ENCODE data around the gene FAIM.

FAIM gene

GRCh38 chr3:138681463-138682220 is 73.1 kb downstream of the FAIM start:
- Histone ChIP-seq H3K36me3 (ENCODE audit: insufficient read depth, low read length) (peaks cover 44% of the 10 kb centered on the region), H3K9ac (ENCODE audit: low read depth, low read length) (no peak overlapping the region), H3K9me3 (ENCODE audit: insufficient read depth, low read depth, low read length) (peaks cover 4% of the 10 kb centered on the region; the same call in 1 of the 2 replicates), H3K4me1 (ENCODE audit: insufficient read depth, low read length) (no peaks in the 10 kb centered on the region), H3K27me3 (ENCODE audit: insufficient read depth, low read length) (no peaks in the 10 kb centered on the region), H3K4me3 (ENCODE audit: low read length) (no peak overlapping the region), H3K27ac (ENCODE audit: low read depth, low read length) (no peak overlapping the region)
- 95% methylated on average over 5 of the region's 5 CpGs for WGBS

GRCh38 chr3:138682648-138683047 is 74.1 kb downstream of the FAIM start:
- H3K27me3 ChIP-seq (ENCODE audit: insufficient read depth, low read length) = no peaks in the 10 kb centered on the region
- no peaks in the 10 kb centered on the region for H3K9me3 ChIP-seq (ENCODE audit: insufficient read depth, low read depth, low read length)
- H3K36me3 ChIP-seq (ENCODE audit: insufficient read depth, low read length) = peaks cover 48% of the 10 kb centered on the region
- H3K27ac ChIP-seq (ENCODE audit: low read depth, low read length) = no peak overlapping the region
- no peak overlapping the region for H3K9ac ChIP-seq (ENCODE audit: low read depth, low read length)
- H3K4me1 ChIP-seq (ENCODE audit: insufficient read depth, low read length) = no peaks in the 10 kb centered on the region
- no peak overlapping the region for H3K4me3 ChIP-seq (ENCODE audit: low read length)
